Adrenal gland (tissue), 12 donors: ENCODE results near the gene DIP2A. TPM values are rescaled to one million over a fixed set of nuclear protein-coding genes. Genes with fewer than 3 reads are reported as not detected.
A peak's percentile ranks its signal among the peaks of the same experiment; 100 is the strongest.

ENCODE experiments used
- DNase-seq, 7 donors: peaks; one replicate each; pipeline ENCODE4 v3.0.0-alpha.2; 2019 to 2020
- H3K27ac ChIP-seq, 5 donors: fragments of 200-600 bp; sonication (generic) in 4 of 5; 1 replicate in 3 of 5; 2 replicates in 2 of 5; pipeline versions ENCODE4 v1.5.1 to v1.8.0; 2016 to 2020; ENCODE audit warnings: mild to moderate bottlenecking in 1 of 5
- H3K27me3 ChIP-seq: fragments of 200-600 bp; 2 replicates; pipeline ENCODE4 v1.8.0; 2021
- H3K36me3 ChIP-seq, 2 donors: fragments of 200-600 bp; replicated peaks in 1 of 2; 1 replicate in 1 of 2; 2 replicates in 1 of 2; pipeline versions ENCODE4 v1.5.1 to v1.8.0; 2018 to 2022
- H3K4me1 ChIP-seq, 2 donors: fragments of 200-600 bp; replicated peaks in 1 of 2; 1 replicate in 1 of 2; 2 replicates in 1 of 2; pipeline versions ENCODE4 v1.5.1 to v1.8.0; 2018 to 2021
- H3K4me3 ChIP-seq, 4 donors: fragments of 200-600 bp; sonication (generic) in 3 of 4; one replicate each; pipeline ENCODE4 v1.5.1; 2016 to 2018
- H3K9me3 ChIP-seq, 3 donors: fragments of 200-600 bp; sonication (generic) in 1 of 3; replicated peaks in 1 of 3; 1 replicate in 2 of 3; 2 replicates in 1 of 3; pipeline versions ENCODE4 v1.5.1 to v1.8.0; 2016 to 2021
- POLR2A ChIP-seq, 2 donors: fragments of 450-650 bp; IDR thresholded peaks; one replicate each; pipeline ENCODE4 v1.6.1; 2017; ENCODE audit warnings: antibody characterized with exemption in 2 of 2, mild to moderate bottlenecking in 2 of 2, moderate library complexity in 1 of 2
- whole genome bisulfite sequencing, 4 donors: extraction: QIAGEN DNeasy Blood & Tissue Kit in 2 of 4; methylation state at CpG; one replicate each; pipeline versions ENCODE4 v1.1.5 to v1.1.7; 2013 to 2017; 5-methylcytosine and 5-hydroxymethylcytosine counted together
- intact Hi-C, 2 donors: fragments of 100-400 bp; cut with DNase I; formaldehyde crosslinking; loops; one replicate each; pipeline versions ENCODE4 v1.14.1 to v1.15.0; 2022 to 2023
- polyA plus RNA-seq, 3 donors: library from polyadenylated mRNA; stranded (reverse); fragments of 200-250 nt in 2 of 3; fragments of 350-450 nt in 1 of 3; fragmentation: Illumina TruSeq in 1 of 3; extraction: RNeasy Lipid Tissue Mini Kit (QIAGEN cat#74804) in 1 of 3; gene quantifications; one replicate each; pipeline ENCODE4 v1.2.3, GENCODE V29; 2013 to 2014
- total RNA-seq, 9 donors: library from RNA; depleted of rRNA in 4 of 9; stranded (reverse); fragments of >200 nt in 4 of 9; fragments of 120-200 nt in 1 of 9; fragmentation: NEBNext Ultra II Directional in 1 of 9; extraction: Animal tissue kit (Norgen Biotek cat#: 25700) in 1 of 9; gene quantifications; one replicate each; pipeline versions ENCODE4 v1.1.0 to v1.2.4, GENCODE V29; 2013 to 2023
- TF ChIP-seq, protein P1 (sequence below), 6 experiments: fragments of 450-650 bp in 4 of 6; fragments of 200-600 bp in 2 of 6; sonication (generic) in 1 of 6; IDR thresholded peaks; 1 replicate in 5 of 6; 2 replicates in 1 of 6; pipeline versions ENCODE4 v1.5.1 to v1.8.0; 2016 to 2021; ENCODE audit warnings: antibody characterized with exemption in 6 of 6, mild to moderate bottlenecking in 2 of 6, moderate library complexity in 1 of 6
- donor health status: healthy with polysubstance abuse.
- donor health status: Bipolar disorder and iron deficiency.
- donor health status: DM: yes; HTN: yes; CAD: no.
- donor health status: DM: no; HTN: no; CAD: no.
- donor health status: DM: no; HTN: no; CAD: no.
- donor health status: DM: yes; HTN: yes; CAD: no.

Gene DIP2A
- total and polyA plus RNA-seq, 12 donors = 22.0 to 61.7 (median 35.4) TPM

DNA sequence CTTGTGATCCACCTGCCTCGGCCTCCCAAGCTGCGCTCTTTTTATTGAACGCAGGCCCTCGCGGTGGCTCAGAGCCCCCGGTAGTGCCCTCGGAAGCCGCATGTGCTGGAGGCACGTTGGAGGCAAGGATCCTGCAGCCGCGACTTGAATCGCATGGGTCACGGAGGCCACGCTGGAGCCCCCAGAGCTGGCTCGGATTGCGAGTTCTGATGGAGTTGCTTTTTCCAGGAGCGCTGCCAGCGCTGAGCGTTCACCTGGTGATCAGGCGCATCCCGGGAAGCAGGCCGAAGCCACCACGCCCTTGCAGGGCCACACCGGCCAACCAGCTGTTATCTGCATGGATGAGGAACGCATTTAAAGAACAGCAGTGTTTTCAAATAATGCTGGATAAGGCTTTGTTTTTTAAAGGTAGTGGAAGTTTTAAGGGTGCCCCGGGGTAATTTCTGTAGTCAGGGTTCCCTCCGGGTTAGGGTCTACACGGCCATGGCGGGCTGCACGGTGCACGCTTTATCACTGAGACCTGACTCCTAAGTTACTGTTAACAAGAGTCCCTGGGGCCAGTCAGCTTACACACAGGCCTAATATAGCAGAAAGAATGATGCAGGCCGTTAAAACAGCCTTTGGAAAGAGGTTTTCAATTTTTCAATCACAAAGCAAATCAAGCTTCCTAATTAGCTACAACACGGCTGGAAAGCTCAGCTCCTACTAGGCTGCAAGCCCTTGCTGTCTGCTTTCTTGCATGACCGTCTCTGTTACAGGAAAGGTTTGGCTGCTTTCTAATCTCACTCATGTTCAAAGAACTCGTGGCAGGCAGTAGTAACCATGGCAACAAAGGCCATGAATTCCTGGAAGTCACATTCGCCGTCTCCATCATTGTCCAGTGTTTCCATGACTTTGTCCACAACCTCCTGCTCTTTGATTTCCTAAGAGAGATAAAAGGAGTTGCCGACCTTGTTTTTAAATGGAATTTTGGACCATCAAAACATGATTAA, 140.2 kb downstream of the DIP2A start:
- H3K9me3 ChIP-seq = peaks cover 0 to 8% (median 0%) of the 10 kb centered on the region in 3 donors
- peak; percentile 56 to 93 (median 85) for DNase-seq
- intact Hi-C loops = no loop called here
- no peaks in the 10 kb centered on the region for H3K36me3 ChIP-seq
- no peaks in the 10 kb centered on the region for H3K27me3 ChIP-seq
- TF ChIP-seq, protein P1, sequence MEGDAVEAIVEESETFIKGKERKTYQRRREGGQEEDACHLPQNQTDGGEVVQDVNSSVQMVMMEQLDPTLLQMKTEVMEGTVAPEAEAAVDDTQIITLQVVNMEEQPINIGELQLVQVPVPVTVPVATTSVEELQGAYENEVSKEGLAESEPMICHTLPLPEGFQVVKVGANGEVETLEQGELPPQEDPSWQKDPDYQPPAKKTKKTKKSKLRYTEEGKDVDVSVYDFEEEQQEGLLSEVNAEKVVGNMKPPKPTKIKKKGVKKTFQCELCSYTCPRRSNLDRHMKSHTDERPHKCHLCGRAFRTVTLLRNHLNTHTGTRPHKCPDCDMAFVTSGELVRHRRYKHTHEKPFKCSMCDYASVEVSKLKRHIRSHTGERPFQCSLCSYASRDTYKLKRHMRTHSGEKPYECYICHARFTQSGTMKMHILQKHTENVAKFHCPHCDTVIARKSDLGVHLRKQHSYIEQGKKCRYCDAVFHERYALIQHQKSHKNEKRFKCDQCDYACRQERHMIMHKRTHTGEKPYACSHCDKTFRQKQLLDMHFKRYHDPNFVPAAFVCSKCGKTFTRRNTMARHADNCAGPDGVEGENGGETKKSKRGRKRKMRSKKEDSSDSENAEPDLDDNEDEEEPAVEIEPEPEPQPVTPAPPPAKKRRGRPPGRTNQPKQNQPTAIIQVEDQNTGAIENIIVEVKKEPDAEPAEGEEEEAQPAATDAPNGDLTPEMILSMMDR (IDR thresholded peaks at IDR 0.05) = no peak
- no peak for TF ChIP-seq POLR2A (IDR thresholded peaks at IDR 0.05)
- 66 to 79% (median 72%) methylated on average over 32 to 38 of the region's 38 CpGs for WGBS, 4 donors
- peak overlapping the region in 2 of 5 donors; percentile 67 to 68 for H3K27ac ChIP-seq
- H3K4me1 ChIP-seq = peaks cover 0 to 17% of the 10 kb centered on the region in 2 donors
- H3K4me3 ChIP-seq = no peak overlapping the region

DNA sequence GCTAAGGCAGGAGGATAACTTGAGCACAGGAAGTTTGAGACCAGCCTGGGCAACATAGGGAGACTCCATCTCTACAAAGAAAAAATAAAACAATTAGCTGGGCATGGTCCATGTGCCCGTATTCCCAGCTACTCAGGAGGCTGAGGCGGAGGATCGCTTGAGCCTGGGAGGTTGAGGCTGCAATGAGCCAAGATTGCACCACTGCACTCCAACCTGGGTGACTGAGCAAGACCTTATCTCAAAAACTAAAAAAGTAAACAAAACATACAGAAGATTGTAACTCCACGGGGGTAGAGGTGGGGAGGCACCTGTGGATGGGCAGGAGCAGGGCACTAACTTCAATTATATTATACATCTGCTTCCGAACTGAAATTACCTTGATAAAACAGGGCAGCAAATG, 141.6 kb downstream of the DIP2A start:
- Histone ChIP-seq H3K9me3 (no peaks in the 10 kb centered on the region), H3K4me3 (no peak overlapping the region), H3K27ac (peak overlapping the region in 1 of 5 donors; percentile 2), H3K27me3 (no peaks in the 10 kb centered on the region), H3K36me3 (no peaks in the 10 kb centered on the region), H3K4me1 (peaks cover 0 to 17% of the 10 kb centered on the region in 2 donors)
- TF ChIP-seq, protein P1 (IDR thresholded peaks at IDR 0.05) = no peak
- no peak for TF ChIP-seq POLR2A (IDR thresholded peaks at IDR 0.05)
- DNase-seq = no peak
- intact Hi-C loops = no loop called here
- 87 to 90% (median 88%) methylated on average over 5 of the region's 5 CpGs for WGBS, 4 donors

DNA sequence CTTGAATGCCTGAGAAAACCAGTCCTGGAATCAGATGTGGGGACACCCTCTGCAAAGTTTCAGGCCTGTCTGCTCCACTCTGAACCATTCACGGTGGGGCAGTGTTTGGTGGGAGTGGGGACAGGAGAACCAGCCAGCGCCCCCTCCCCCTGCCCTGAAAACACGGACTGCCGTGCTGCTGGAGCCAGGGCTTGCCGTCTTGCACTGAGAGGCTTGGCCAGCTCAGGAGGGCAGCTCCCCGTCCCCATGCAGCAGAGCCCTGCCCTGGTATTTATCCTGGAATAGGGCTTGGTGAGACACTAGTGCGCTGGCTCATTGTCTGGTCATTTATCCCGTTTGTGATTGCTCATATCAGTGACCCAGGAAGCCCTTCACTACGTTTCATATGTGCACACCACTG, 142.3 kb downstream of the DIP2A start:
- TF ChIP-seq, protein P1 (IDR thresholded peaks at IDR 0.05) = no peak
- TF ChIP-seq POLR2A (IDR thresholded peaks at IDR 0.05) = no peak
- intact Hi-C loops = no loop called here
- Histone ChIP-seq H3K27ac (no peak overlapping the region), H3K4me1 (peaks cover 0 to 17% of the 10 kb centered on the region in 2 donors), H3K9me3 (no peaks in the 10 kb centered on the region), H3K27me3 (no peaks in the 10 kb centered on the region), H3K36me3 (no peaks in the 10 kb centered on the region), H3K4me3 (no peak overlapping the region)
- DNase-seq = no peak
- WGBS, 4 donors = 74 to 100% (median 79%) methylated on average over 2 to 9 of the region's 9 CpGs

DNA sequence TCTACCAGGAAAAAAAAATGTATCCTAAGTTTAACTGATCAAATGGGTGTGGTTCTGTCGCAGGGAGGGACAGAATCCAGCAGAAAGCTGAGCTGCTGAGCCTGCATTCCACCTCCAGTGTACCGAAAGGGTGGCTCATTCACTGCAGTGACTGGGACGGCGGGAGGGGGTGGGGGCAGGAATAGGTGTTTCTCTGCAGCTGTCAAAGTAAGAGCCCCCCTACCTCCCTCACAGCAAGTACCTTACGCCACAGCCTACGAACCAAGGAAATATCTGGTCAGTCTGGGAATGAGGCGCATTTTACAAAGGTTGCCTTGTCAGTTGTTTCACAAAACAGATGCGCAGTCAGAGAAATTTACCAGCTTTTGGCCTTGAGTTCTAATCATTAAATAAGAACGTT, 144.5 kb downstream of the DIP2A start:
- WGBS, 4 donors = 50 to 64% (median 51%) methylated on average over 7 to 9 of the region's 9 CpGs
- intact Hi-C loops = no loop called here
- DNase-seq = no peak
- Histone ChIP-seq H3K36me3 (no peaks in the 10 kb centered on the region), H3K4me3 (no peak overlapping the region), H3K27ac (no peak overlapping the region), H3K27me3 (no peaks in the 10 kb centered on the region), H3K9me3 (no peaks in the 10 kb centered on the region), H3K4me1 (peaks cover 0 to 17% of the 10 kb centered on the region in 2 donors)
- TF ChIP-seq, protein P1 (IDR thresholded peaks at IDR 0.05) = no peak
- TF ChIP-seq POLR2A (IDR thresholded peaks at IDR 0.05) = no peak
